HEK293 (cell line): ENCODE results near the gene SPRTN.

ENCODE experiments used
- CTCF ChIA-PET: fragments of 350-600 bp; formaldehyde crosslinking; extraction: SDS; loops from one replicate; lab custom pipeline; 2021; ENCODE audit warnings: antibody characterized with exemption; lab: Yijun Ruan, JAX
- POLR2A ChIA-PET: fragments of 300-600 bp; formaldehyde crosslinking; extraction: SDS; loops from one replicate; lab custom pipeline; 2020; ENCODE audit warnings: antibody characterized with exemption, inconsistent platforms; lab: Yijun Ruan, JAX
- H3K27ac ChIP-seq: fragments of 200-500 bp; sonication (Bioruptor generic); 2 replicates; pipeline ENCODE4 v1.5.1; 2014; ENCODE audit warnings: low read depth, low read length, control low read depth, inconsistent platforms; ENCODE audit errors: extremely low read depth
- H3K36me3 ChIP-seq, 2 experiments: fragments of 200-500 bp in 1 of 2; sonication (Bioruptor generic) in 1 of 2; 1 replicate in 1 of 2; 2 replicates in 1 of 2; pipeline ENCODE4 v1.5.1; 2014 to 2017; ENCODE audit warnings: inconsistent platforms in 2 of 2, low read length in 2 of 2; ENCODE audit not compliant: control insufficient read depth in 2 of 2, insufficient read depth in 1 of 2
- H3K4me1 ChIP-seq: fragments of 200-500 bp; sonication (Bioruptor generic); 2 replicates; pipeline ENCODE4 v1.5.1; 2014; ENCODE audit warnings: mild to moderate bottlenecking, low read length, inconsistent platforms; ENCODE audit not compliant: control insufficient read depth, insufficient read depth
- H3K4me3 ChIP-seq: 2 replicates; pipeline ENCODE4 v1.5.1; 2011; ENCODE audit warnings: low read depth, mild to moderate bottlenecking, control low read depth, low read length, moderate library complexity
- H3K9me3 ChIP-seq: fragments of 200-500 bp; sonication (Bioruptor generic); 2 replicates; pipeline ENCODE4 v1.5.1; 2014; ENCODE audit warnings: low read depth, low read length, inconsistent platforms; ENCODE audit not compliant: control insufficient read depth, insufficient read depth
- GFI1B ChIP-seq: fragments of 450-650 bp; formaldehyde crosslinking; IDR thresholded peaks from 2 replicates; pipeline ENCODE4 v1.5.1; 2016; ENCODE audit warnings: missing biosample characterization, missing genetic modification characterization
- GLIS2 ChIP-seq: fragments of 450-650 bp; formaldehyde crosslinking; IDR thresholded peaks from 2 replicates; pipeline ENCODE4 v1.5.1; 2016; ENCODE audit warnings: missing biosample characterization, missing genetic modification characterization
- HOXA7 ChIP-seq: sonication (generic); formaldehyde crosslinking; IDR thresholded peaks from 2 replicates; pipeline ENCODE4 v1.8.1; 2022; ENCODE audit warnings: missing genetic modification reagents, borderline replicate concordance
- HOXD13 ChIP-seq: sonication (generic); formaldehyde crosslinking; IDR thresholded peaks from 2 replicates; pipeline ENCODE4 v1.8.0; 2022; ENCODE audit warnings: missing genetic modification reagents, borderline replicate concordance
- KLF1 ChIP-seq: fragments of 450-650 bp; formaldehyde crosslinking; IDR thresholded peaks from 2 replicates; pipeline ENCODE4 v1.5.1; 2016; ENCODE audit warnings: missing biosample characterization, missing genetic modification characterization
- MZF1 ChIP-seq: fragments of 450-650 bp; formaldehyde crosslinking; IDR thresholded peaks from 2 replicates; pipeline ENCODE4 v1.5.1; 2017; ENCODE audit warnings: missing biosample characterization, missing genetic modification characterization, borderline replicate concordance
- SCRT1 ChIP-seq: fragments of 450-650 bp; formaldehyde crosslinking; IDR thresholded peaks from 2 replicates; pipeline ENCODE4 v1.5.1; 2016; ENCODE audit warnings: missing biosample characterization, missing genetic modification characterization, borderline replicate concordance
- SCRT2 ChIP-seq: fragments of 450-650 bp; formaldehyde crosslinking; IDR thresholded peaks from 2 replicates; pipeline ENCODE4 v1.5.1; 2016; ENCODE audit warnings: missing biosample characterization, missing genetic modification characterization
- SETDB1 ChIP-seq: IDR thresholded peaks from one replicate; pipeline ENCODE4 v1.6.1; 2017; ENCODE audit warnings: mild to moderate bottlenecking, low read length, moderate library complexity, mixed read lengths; ENCODE audit not compliant: insufficient read length
- TRIM28 ChIP-seq: IDR thresholded peaks from 2 replicates; pipeline ENCODE4 v1.6.1; 2011; ENCODE audit warnings: low read length, control low read depth, borderline replicate concordance
- ZBTB17 ChIP-seq: fragments of 450-650 bp; formaldehyde crosslinking; IDR thresholded peaks from 2 replicates; pipeline ENCODE4 v1.5.1; 2016; ENCODE audit warnings: missing biosample characterization, missing genetic modification characterization
- ZNF140 ChIP-seq: fragments of 450-650 bp; formaldehyde crosslinking; IDR thresholded peaks from 2 replicates; pipeline ENCODE4 v1.5.1; 2016; ENCODE audit warnings: missing biosample characterization, missing genetic modification characterization
- ZNF169 ChIP-seq: fragments of 450-650 bp; formaldehyde crosslinking; IDR thresholded peaks from 2 replicates; pipeline ENCODE4 v1.5.1; 2016; ENCODE audit warnings: missing biosample characterization, missing genetic modification characterization
- ZNF175 ChIP-seq: fragments of 450-650 bp; formaldehyde crosslinking; IDR thresholded peaks from 2 replicates; pipeline ENCODE4 v1.5.1; 2016; ENCODE audit warnings: missing biosample characterization, missing genetic modification characterization
- ZNF221 ChIP-seq: fragments of 450-650 bp; formaldehyde crosslinking; IDR thresholded peaks from 2 replicates; pipeline ENCODE4 v1.5.1; 2017; ENCODE audit warnings: missing biosample characterization, missing genetic modification characterization, borderline replicate concordance
- ZNF274 ChIP-seq, 2 experiments: fragments of 200-500 bp in 1 of 2; fragments of 450-650 bp in 1 of 2; sonication (Bioruptor generic) in 1 of 2; formaldehyde crosslinking in 1 of 2; IDR thresholded peaks; 2 replicates each; pipeline versions ENCODE4 v1.5.1 to v1.6.1; 2014 to 2016; ENCODE audit warnings: borderline replicate concordance in 1 of 2, inconsistent platforms in 1 of 2, low read length in 1 of 2, missing biosample characterization in 1 of 2, missing genetic modification characterization in 1 of 2
- ZNF354C ChIP-seq: fragments of 450-650 bp; formaldehyde crosslinking; IDR thresholded peaks from 2 replicates; pipeline ENCODE4 v1.5.1; 2016; ENCODE audit warnings: missing biosample characterization, missing genetic modification characterization, low read depth, borderline replicate concordance
- ZNF423 ChIP-seq: fragments of 450-650 bp; formaldehyde crosslinking; IDR thresholded peaks from 2 replicates; pipeline ENCODE4 v1.5.1; 2016; ENCODE audit warnings: missing biosample characterization, missing genetic modification characterization
- ZNF514 ChIP-seq: fragments of 450-650 bp; formaldehyde crosslinking; IDR thresholded peaks from 2 replicates; pipeline ENCODE4 v1.5.1; 2016; ENCODE audit warnings: missing biosample characterization, missing genetic modification characterization
- ZNF600 ChIP-seq: fragments of 450-650 bp; formaldehyde crosslinking; IDR thresholded peaks from 2 replicates; pipeline ENCODE4 v1.5.1; 2016; ENCODE audit warnings: missing biosample characterization, missing genetic modification characterization
- ZNF621 ChIP-seq: fragments of 450-650 bp; formaldehyde crosslinking; IDR thresholded peaks from 2 replicates; pipeline ENCODE4 v1.5.1; 2017; ENCODE audit warnings: missing biosample characterization, missing genetic modification characterization
- ZNF629 ChIP-seq: fragments of 450-650 bp; formaldehyde crosslinking; IDR thresholded peaks from 2 replicates; pipeline ENCODE4 v1.5.1; 2017; ENCODE audit warnings: missing biosample characterization, missing genetic modification characterization
- ZNF658 ChIP-seq: fragments of 450-650 bp; formaldehyde crosslinking; IDR thresholded peaks from 2 replicates; pipeline ENCODE4; 2016; ENCODE audit warnings: missing biosample characterization, missing genetic modification characterization
- ZSCAN23 ChIP-seq: fragments of 450-650 bp; formaldehyde crosslinking; IDR thresholded peaks from 2 replicates; pipeline ENCODE4 v1.5.1; 2016; ENCODE audit warnings: missing biosample characterization, missing genetic modification characterization
- ZSCAN30 ChIP-seq: fragments of 450-650 bp; IDR thresholded peaks from 2 replicates; pipeline ENCODE4 v1.5.1; 2018; ENCODE audit warnings: missing biosample characterization, mild to moderate bottlenecking, missing genetic modification characterization, moderate library complexity
- TF ChIP-seq, protein P1 (sequence below): fragments of 450-650 bp; IDR thresholded peaks from 2 replicates; pipeline ENCODE4 v1.5.1; 2018; ENCODE audit warnings: missing biosample characterization, mild to moderate bottlenecking, missing genetic modification characterization
- TF ChIP-seq, protein P2 (sequence below): fragments of 450-650 bp; formaldehyde crosslinking; IDR thresholded peaks from 2 replicates; pipeline ENCODE4 v1.5.1; 2016; ENCODE audit warnings: missing biosample characterization, missing genetic modification characterization
- TF ChIP-seq, protein P3 (sequence below): fragments of 450-650 bp; formaldehyde crosslinking; conservative IDR thresholded peaks from 2 replicates; pipeline ENCODE4 v1.5.1; 2016; ENCODE audit warnings: low read depth, missing biosample characterization, missing genetic modification characterization

SPRTN gene

DNA sequence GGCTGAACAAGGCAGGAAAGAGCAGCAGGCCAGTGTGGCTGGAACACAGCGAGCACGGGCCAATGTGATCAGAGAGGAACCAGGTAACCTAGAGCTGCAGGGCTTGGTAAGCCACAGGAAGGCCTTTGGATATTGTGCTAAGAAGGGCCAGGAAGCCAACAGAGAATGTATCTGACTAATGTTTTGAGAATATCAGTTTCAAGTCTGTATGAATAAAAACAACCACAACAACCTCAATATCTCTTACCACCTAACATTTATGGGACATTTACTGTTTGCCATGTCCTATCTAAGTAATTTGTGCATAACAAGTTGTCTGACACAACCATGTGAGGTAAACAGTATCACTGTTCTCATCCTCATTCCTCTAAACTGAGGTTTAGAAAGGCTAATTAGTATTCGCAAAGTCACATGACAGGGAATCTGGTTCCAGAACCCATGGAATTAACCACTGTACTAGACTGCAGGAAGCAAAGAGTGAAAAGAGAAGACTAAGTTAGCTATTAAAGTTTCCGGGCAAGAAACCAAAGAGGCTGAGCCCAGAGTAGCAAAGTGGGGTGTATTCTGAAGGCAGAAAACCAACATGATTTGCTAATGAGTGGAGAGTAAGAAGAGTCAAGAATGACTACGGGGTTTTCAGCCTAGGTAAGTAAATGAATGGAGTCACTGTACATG lies 38.9 kb downstream of the SPRTN start:
- CTCF ChIA-PET = no interaction called here
- TF ChIP-seq ZNF221 (tag by site-specific recombination) (no peak), TRIM28 (peak; percentile 63; the same call in 1 of the 2 replicates), GLIS2 (tag by site-specific recombination) (no peak), HOXD13 (no peak), ZNF514 (tag by site-specific recombination) (no peak), ZNF423 (tag by site-specific recombination) (no peak), SCRT1 (tag by site-specific recombination) (peak; percentile 76; the same call in 1 of the 2 replicates), ZNF140 (tag by site-specific recombination) (no peak), ZNF600 (tag by site-specific recombination) (0 out of 2 replicates have a peak, but pooled peaks have one; percentile 24), ZBTB17 (tag by site-specific recombination) (peak; percentile 33; the same call in 1 of the 2 replicates), SCRT2 (tag by site-specific recombination) (peak; percentile 87), ZNF274 (IDR thresholded peaks at IDR 0.05; ENCODE audit: low read length) (no peak), ZNF274 (tag by site-specific recombination; IDR thresholded peaks at IDR 0.05; ENCODE audit: borderline replicate concordance) (no peak), SETDB1 (no peak), ZSCAN23 (no peak), ZNF621 (no peak)
- TF ChIP-seq, protein P1, sequence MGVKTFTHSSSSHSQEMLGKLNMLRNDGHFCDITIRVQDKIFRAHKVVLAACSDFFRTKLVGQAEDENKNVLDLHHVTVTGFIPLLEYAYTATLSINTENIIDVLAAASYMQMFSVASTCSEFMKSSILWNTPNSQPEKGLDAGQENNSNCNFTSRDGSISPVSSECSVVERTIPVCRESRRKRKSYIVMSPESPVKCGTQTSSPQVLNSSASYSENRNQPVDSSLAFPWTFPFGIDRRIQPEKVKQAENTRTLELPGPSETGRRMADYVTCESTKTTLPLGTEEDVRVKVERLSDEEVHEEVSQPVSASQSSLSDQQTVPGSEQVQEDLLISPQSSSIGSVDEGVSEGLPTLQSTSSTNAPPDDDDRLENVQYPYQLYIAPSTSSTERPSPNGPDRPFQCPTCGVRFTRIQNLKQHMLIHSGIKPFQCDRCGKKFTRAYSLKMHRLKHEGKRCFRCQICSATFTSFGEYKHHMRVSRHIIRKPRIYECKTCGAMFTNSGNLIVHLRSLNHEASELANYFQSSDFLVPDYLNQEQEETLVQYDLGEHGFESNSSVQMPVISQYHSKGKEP (tag by site-specific recombination) = no peak
- TF ChIP-seq, all 188 proteins: peak for 5
- Histone ChIP-seq H3K9me3 (no peaks in the 10 kb centered on the region), H3K4me1 (peaks cover 12% of the 10 kb centered on the region; the same call in 1 of the 2 replicates), H3K36me3 (no peaks in the 10 kb centered on the region), H3K27ac (no peak overlapping the region), H3K4me3 (no peak overlapping the region)
- POLR2A ChIA-PET = no interaction called here

DNA sequence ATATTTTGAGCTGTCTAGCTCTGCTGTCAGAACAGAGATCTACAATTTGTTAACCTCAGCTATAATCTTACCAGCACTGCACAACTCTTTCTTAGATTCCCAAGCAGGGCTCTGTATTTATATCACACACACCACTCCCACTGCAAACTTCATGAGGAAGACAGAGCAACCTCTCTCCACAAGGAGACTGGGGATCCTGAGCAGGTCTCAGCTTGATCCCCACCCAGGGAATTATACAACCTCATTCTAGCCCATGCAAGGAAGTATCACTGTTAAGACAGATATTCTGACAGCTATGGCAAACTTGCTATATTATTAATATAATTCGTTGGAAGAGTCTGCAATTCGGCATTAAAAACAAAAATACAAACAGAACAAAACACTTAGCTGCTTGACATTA lies 43.6 kb downstream of the SPRTN start:
- ChIA-PET POLR2A (interaction anchor here (1.1 kb wide), 1 partner anchor 39 kb away, joined by 3 read pairs; no protein-coding TSS in a partner anchor), CTCF (interaction anchor here (0.6 to 1.1 kb wide), 4 partner anchors 9 to 198 kb away, joined by 3 to 4 read pairs (median 3); no protein-coding TSS in a partner anchor)
- Histone ChIP-seq H3K27ac (no peak overlapping the region), H3K36me3 (no peaks in the 10 kb centered on the region), H3K9me3 (no peaks in the 10 kb centered on the region), H3K4me3 (no peak overlapping the region), H3K4me1 (peaks cover 8% of the 10 kb centered on the region; the same call in 1 of the 2 replicates)
- TF ChIP-seq, protein P2, sequence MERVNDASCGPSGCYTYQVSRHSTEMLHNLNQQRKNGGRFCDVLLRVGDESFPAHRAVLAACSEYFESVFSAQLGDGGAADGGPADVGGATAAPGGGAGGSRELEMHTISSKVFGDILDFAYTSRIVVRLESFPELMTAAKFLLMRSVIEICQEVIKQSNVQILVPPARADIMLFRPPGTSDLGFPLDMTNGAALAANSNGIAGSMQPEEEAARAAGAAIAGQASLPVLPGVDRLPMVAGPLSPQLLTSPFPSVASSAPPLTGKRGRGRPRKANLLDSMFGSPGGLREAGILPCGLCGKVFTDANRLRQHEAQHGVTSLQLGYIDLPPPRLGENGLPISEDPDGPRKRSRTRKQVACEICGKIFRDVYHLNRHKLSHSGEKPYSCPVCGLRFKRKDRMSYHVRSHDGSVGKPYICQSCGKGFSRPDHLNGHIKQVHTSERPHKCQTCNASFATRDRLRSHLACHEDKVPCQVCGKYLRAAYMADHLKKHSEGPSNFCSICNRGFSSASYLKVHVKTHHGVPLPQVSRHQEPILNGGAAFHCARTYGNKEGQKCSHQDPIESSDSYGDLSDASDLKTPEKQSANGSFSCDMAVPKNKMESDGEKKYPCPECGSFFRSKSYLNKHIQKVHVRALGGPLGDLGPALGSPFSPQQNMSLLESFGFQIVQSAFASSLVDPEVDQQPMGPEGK (tag by site-specific recombination) = no peak
- TF ChIP-seq KLF1 = no peak
- TF ChIP-seq ZNF169 (tag by site-specific recombination) = no peak
- no peak for TF ChIP-seq ZSCAN30
- TF ChIP-seq ZNF354C = no peak
- TF ChIP-seq, protein P3, sequence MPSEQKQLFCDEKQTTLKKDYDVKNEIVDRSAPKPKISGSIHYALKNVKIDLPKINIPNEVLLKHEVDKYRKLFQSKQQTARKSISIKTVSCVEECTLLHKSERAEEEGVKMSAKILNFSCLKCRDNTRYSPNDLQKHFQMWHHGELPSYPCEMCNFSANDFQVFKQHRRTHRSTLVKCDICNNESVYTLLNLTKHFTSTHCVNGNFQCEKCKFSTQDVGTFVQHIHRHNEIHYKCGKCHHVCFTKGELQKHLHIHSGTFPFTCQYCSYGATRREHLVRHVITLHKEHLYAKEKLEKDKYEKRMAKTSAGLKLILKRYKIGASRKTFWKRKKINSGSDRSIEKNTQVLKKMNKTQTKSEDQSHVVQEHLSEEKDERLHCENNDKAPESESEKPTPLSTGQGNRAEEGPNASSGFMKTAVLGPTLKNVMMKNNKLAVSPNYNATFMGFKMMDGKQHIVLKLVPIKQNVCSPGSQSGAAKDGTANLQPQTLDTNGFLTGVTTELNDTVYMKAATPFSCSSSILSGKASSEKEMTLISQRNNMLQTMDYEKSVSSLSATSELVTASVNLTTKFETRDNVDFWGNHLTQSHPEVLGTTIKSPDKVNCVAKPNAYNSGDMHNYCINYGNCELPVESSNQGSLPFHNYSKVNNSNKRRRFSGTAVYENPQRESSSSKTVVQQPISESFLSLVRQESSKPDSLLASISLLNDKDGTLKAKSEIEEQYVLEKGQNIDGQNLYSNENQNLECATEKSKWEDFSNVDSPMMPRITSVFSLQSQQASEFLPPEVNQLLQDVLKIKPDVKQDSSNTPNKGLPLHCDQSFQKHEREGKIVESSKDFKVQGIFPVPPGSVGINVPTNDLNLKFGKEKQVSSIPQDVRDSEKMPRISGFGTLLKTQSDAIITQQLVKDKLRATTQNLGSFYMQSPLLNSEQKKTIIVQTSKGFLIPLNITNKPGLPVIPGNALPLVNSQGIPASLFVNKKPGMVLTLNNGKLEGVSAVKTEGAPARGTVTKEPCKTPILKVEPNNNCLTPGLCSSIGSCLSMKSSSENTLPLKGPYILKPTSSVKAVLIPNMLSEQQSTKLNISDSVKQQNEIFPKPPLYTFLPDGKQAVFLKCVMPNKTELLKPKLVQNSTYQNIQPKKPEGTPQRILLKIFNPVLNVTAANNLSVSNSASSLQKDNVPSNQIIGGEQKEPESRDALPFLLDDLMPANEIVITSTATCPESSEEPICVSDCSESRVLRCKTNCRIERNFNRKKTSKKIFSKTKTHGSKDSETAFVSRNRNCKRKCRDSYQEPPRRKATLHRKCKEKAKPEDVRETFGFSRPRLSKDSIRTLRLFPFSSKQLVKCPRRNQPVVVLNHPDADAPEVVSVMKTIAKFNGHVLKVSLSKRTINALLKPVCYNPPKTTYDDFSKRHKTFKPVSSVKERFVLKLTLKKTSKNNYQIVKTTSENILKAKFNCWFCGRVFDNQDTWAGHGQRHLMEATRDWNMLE (tag by site-specific recombination) = no peak
- no peak for TF ChIP-seq HOXA7 (CRISPR knock-in tag)
- 0 out of 2 replicates have a peak, but pooled peaks have one; percentile 52 for TF ChIP-seq ZNF600 (tag by site-specific recombination)
- TF ChIP-seq MZF1 = peak; percentile 86; the same call in 1 of the 2 replicates
- no peak for TF ChIP-seq ZNF175 (tag by site-specific recombination)
- no peak for TF ChIP-seq GFI1B (tag by site-specific recombination)
- no peak for TF ChIP-seq ZNF629 (tag by site-specific recombination)
- no peak for TF ChIP-seq ZNF658 (tag by site-specific recombination)
